ENCODE measurements around the gene KLF6. TPM values are rescaled to one million over a fixed set of nuclear protein-coding genes. Genes with fewer than 3 reads are reported as not detected.

The KLF6 gene
- polyA plus RNA-seq, 1 of the 3 experiments (the other 2 are of a cell fraction) = 148 TPM

DNA sequence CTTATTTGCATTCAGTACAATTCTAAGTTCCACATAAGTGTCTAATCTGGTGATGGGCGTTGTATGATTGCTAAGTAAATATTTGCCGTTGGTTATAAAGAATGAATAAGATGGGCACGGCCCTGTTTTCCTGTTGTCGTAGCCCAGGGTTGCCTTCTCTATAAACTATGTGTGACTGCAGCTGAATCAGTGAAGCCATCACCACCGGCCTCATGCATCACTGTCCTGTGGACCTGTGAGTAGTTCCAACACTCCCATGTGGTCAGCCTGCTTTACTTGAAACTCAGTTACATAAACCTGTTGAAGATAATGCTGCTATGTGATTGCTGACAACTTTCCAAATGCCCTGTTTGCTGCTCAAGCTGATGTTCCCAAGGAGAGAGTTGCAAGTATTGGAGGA is 21.6 kb upstream of the KLF6 start:
- no peaks in the 10 kb centered on the region for H3K9me3 ChIP-seq
- H3K79me2 ChIP-seq (ENCODE audit: insufficient read depth) = no peaks in the 10 kb centered on the region
- peak overlapping the region; percentile 91 for H3K9ac ChIP-seq
- no peak for TF ChIP-seq TCF12 (IDR thresholded peaks at IDR 0.05)
- TF ChIP-seq, protein P1, sequence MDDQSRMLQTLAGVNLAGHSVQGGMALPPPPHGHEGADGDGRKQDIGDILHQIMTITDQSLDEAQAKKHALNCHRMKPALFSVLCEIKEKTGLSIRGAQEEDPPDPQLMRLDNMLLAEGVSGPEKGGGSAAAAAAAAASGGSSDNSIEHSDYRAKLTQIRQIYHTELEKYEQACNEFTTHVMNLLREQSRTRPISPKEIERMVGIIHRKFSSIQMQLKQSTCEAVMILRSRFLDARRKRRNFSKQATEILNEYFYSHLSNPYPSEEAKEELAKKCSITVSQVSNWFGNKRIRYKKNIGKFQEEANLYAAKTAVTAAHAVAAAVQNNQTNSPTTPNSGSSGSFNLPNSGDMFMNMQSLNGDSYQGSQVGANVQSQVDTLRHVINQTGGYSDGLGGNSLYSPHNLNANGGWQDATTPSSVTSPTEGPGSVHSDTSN (IDR thresholded peaks at IDR 0.05) = peak; percentile 25; the same call in 1 of the 2 replicates
- CTCF ChIA-PET = no interaction called here
- H3F3A ChIP-seq (replicated peaks; ENCODE audit: insufficient read depth) = peaks cover 31% of the 10 kb centered on the region
- no peak overlapping the region for H2AFZ ChIP-seq (ENCODE audit: low read depth)
- DNase-seq = no peak
- 59% methylated on average over 5 of the region's 5 CpGs for WGBS (ENCODE audit: low lambda C conversion rate)
- H3K27me3 ChIP-seq (ENCODE audit: insufficient read depth) = no peaks in the 10 kb centered on the region
- H3K4me2 ChIP-seq = peak overlapping the region; percentile 69
- no peaks in the 10 kb centered on the region for H3K36me3 ChIP-seq (replicated peaks in 1 of 2; ENCODE audit: control insufficient read depth in 1 of 2, insufficient read depth in 2 of 2, low read length in 1 of 2)
- POLR2A ChIA-PET = no interaction called here
- H3K4me1 ChIP-seq (ENCODE audit: control insufficient read depth in 1 of 2, insufficient read depth in 2 of 2, low read depth in 1 of 2, low read length in 1 of 2) = peaks cover 26 to 58% of the 10 kb centered on the region in 2 experiments
- no peak overlapping the region for H3K4me3 ChIP-seq (ENCODE audit: low read depth in 2 of 2, low read length in 1 of 2)
- peak overlapping the region; percentile 60 to 100; a peak in 3 of 4 replicates for H3K27ac ChIP-seq (ENCODE audit: low read depth in 2 of 2, low read length in 1 of 2)
- no peaks in the 10 kb centered on the region for H3K9me2 ChIP-seq
- H4K20me1 ChIP-seq (ENCODE audit: insufficient read depth) = no peaks in the 10 kb centered on the region

DNA sequence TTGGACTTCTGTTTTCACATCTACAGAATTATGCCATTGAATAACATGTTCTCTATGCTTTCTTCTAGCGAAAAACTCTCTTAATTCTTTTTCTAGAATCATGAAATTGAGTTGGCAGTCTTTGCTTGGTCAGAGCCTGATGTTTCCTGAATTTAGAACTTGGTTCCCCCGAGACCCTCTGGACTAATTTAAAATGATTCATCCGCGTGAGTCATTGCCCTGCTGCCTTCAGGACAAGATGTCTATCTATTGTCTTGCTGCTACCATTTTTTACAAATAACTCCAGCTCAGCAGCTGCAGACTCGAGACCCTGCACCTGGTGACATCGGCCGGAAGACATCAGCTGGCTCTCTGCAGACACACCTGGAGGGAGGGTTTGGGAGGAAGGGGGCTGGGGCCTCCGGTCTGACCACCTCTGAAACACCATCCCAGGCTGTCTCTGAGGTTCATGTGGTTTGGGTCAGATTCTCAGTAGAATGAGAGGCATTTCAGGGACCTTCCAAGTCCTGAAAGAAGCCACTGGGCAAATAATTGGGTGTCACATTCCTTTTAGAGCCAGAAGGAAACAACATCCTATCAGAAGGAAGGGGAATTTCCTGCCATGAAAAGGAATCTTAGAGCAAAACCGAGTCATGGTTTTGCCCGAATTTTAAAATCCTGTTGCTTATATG is 20.9 kb upstream of the KLF6 start:
- TF ChIP-seq EP300 (IDR thresholded peaks at IDR 0.05; ENCODE audit: borderline replicate concordance in 1 of 2, low read depth in 1 of 2, low read length in 1 of 2) (peak in 1 of 2 experiments; percentile 92; a peak in 2 of 4 replicates), EZH2phosphoT487 (IDR thresholded peaks at IDR 0.05; ENCODE audit: borderline replicate concordance, low read depth) (no peak), TEAD4 (IDR thresholded peaks at IDR 0.05; ENCODE audit: borderline replicate concordance, insufficient read depth) (peak; percentile 81), JUND (IDR thresholded peaks at IDR 0.05) (peak; percentile 98), SIN3A (IDR thresholded peaks at IDR 0.05; ENCODE audit: borderline replicate concordance, low read depth, low read length) (no peak), FOXM1 (IDR thresholded peaks at IDR 0.05; ENCODE audit: low read depth) (no peak), TAF1 (IDR thresholded peaks at IDR 0.05; ENCODE audit: borderline replicate concordance, low read depth, low read length) (no peak), NFIC (IDR thresholded peaks at IDR 0.05; ENCODE audit: borderline replicate concordance) (peak; percentile 70; the same call in 1 of the 2 replicates), RXRA (IDR thresholded peaks at IDR 0.05; ENCODE audit: borderline replicate concordance, low read depth) (peak; percentile 67; the same call in 1 of the 2 replicates), MEF2A (IDR thresholded peaks at IDR 0.05; ENCODE audit: borderline replicate concordance, low read depth) (peak; percentile 34; the same call in 1 of the 2 replicates), MXI1 (IDR thresholded peaks at IDR 0.05; ENCODE audit: low read depth, low read length) (no peak), POLR2AphosphoS5 (IDR thresholded peaks at IDR 0.05; ENCODE audit: low read depth, low read length) (peak; percentile 59; the same call in 1 of the 2 replicates), GABPA (IDR thresholded peaks at IDR 0.05; ENCODE audit: low read depth) (no peak), TCF12 (IDR thresholded peaks at IDR 0.05) (peak; percentile 91), ELF1 (IDR thresholded peaks at IDR 0.05) (no peak), RFX5 (IDR thresholded peaks at IDR 0.05; ENCODE audit: low read length) (no peak), YY1 (IDR thresholded peaks at IDR 0.05; ENCODE audit: low read depth) (peak; percentile 67), FOSL2 (IDR thresholded peaks at IDR 0.05; ENCODE audit: borderline replicate concordance, low read depth) (peak; percentile 98)
- TF ChIP-seq, protein P2, sequence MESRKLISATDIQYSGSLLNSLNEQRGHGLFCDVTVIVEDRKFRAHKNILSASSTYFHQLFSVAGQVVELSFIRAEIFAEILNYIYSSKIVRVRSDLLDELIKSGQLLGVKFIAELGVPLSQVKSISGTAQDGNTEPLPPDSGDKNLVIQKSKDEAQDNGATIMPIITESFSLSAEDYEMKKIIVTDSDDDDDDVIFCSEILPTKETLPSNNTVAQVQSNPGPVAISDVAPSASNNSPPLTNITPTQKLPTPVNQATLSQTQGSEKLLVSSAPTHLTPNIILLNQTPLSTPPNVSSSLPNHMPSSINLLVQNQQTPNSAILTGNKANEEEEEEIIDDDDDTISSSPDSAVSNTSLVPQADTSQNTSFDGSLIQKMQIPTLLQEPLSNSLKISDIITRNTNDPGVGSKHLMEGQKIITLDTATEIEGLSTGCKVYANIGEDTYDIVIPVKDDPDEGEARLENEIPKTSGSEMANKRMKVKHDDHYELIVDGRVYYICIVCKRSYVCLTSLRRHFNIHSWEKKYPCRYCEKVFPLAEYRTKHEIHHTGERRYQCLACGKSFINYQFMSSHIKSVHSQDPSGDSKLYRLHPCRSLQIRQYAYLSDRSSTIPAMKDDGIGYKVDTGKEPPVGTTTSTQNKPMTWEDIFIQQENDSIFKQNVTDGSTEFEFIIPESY (IDR thresholded peaks at IDR 0.05; ENCODE audit: borderline replicate concordance, low read depth) = no peak
- TF ChIP-seq, protein P3, sequence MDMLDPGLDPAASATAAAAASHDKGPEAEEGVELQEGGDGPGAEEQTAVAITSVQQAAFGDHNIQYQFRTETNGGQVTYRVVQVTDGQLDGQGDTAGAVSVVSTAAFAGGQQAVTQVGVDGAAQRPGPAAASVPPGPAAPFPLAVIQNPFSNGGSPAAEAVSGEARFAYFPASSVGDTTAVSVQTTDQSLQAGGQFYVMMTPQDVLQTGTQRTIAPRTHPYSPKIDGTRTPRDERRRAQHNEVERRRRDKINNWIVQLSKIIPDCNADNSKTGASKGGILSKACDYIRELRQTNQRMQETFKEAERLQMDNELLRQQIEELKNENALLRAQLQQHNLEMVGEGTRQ (IDR thresholded peaks at IDR 0.05; ENCODE audit: borderline replicate concordance, low read depth, low read length) = no peak
- TF ChIP-seq, protein P1 (IDR thresholded peaks at IDR 0.05) = peak; percentile 88
- TF ChIP-seq, protein P4, sequence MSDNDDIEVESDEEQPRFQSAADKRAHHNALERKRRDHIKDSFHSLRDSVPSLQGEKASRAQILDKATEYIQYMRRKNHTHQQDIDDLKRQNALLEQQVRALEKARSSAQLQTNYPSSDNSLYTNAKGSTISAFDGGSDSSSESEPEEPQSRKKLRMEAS (IDR thresholded peaks at IDR 0.05; ENCODE audit: low read depth) = peak; percentile 57; the same call in 1 of the 2 replicates
- WGBS (ENCODE audit: low lambda C conversion rate) = 18% methylated on average over 9 of the region's 10 CpGs
- CTCF ChIA-PET = interaction anchor here (0.6 kb wide), 1 partner anchor 409 kb away, joined by 5 read pairs; no protein-coding TSS in a partner anchor

More for the DNA sequence above, 20.9 kb upstream of the KLF6 start:
- Histone ChIP-seq H3K9ac (peak overlapping the region; percentile 91), H3K9me3 (no peaks in the 10 kb centered on the region), H3K79me2 (ENCODE audit: insufficient read depth) (no peaks in the 10 kb centered on the region), H3K27ac (ENCODE audit: low read depth in 2 of 2, low read length in 1 of 2) (peak overlapping the region; percentile 60 to 100; a peak in 3 of 4 replicates), H3K4me3 (ENCODE audit: low read depth in 2 of 2, low read length in 1 of 2) (peak overlapping the region in 1 of 2 experiments; percentile 28; a peak in 2 of 4 replicates), H3K27me3 (ENCODE audit: insufficient read depth) (no peaks in the 10 kb centered on the region), H3F3A (replicated peaks; ENCODE audit: insufficient read depth) (peaks cover 31% of the 10 kb centered on the region), H3K9me2 (no peaks in the 10 kb centered on the region), H3K36me3 (replicated peaks in 1 of 2; ENCODE audit: control insufficient read depth in 1 of 2, insufficient read depth in 2 of 2, low read length in 1 of 2) (no peaks in the 10 kb centered on the region), H2AFZ (ENCODE audit: low read depth) (no peak overlapping the region), H3K4me1 (ENCODE audit: control insufficient read depth in 1 of 2, insufficient read depth in 2 of 2, low read depth in 1 of 2, low read length in 1 of 2) (peaks cover 20 to 51% of the 10 kb centered on the region in 2 experiments), H3K4me2 (peak overlapping the region; percentile 69), H4K20me1 (ENCODE audit: insufficient read depth) (no peaks in the 10 kb centered on the region)
- DNase-seq = no peak
- POLR2A ChIA-PET = no interaction called here

All from SK-N-SH (cell line).